Suprapubic skin (tissue), 4 donors: ENCODE data around the gene NET1. TPM values are rescaled to one million over a fixed set of nuclear protein-coding genes. Genes with fewer than 3 reads are reported as not detected.

Experiments used
- DNase-seq, 2 donors: peaks; one replicate each; pipeline ENCODE4 v3.0.0-alpha.2; 2019; ENCODE audit warnings: low spot score in 2 of 2
- H3K27ac ChIP-seq: fragments of 200-600 bp; sonication (generic); one replicate; pipeline ENCODE4 v1.5.1; 2019
- H3K27me3 ChIP-seq: fragments of 200-600 bp; sonication (generic); one replicate; pipeline ENCODE4 v1.5.1; 2019
- H3K36me3 ChIP-seq: fragments of 200-600 bp; sonication (generic); one replicate; pipeline ENCODE4 v1.5.1; 2019
- H3K4me1 ChIP-seq: fragments of 200-600 bp; sonication (generic); one replicate; pipeline ENCODE4 v1.5.1; 2019
- H3K4me3 ChIP-seq: fragments of 200-600 bp; sonication (generic); one replicate; pipeline ENCODE4 v1.5.1; 2019; ENCODE audit warnings: mild to moderate bottlenecking
- H3K9me3 ChIP-seq: fragments of 200-600 bp; sonication (generic); one replicate; pipeline ENCODE4 v1.5.1; 2019
- CTCF ChIP-seq, 2 donors: fragments of 200-600 bp in 1 of 2; fragments of 450-650 bp in 1 of 2; sonication (generic) in 1 of 2; IDR thresholded peaks; one replicate each; pipeline ENCODE4 v1.5.1; 2016 to 2019; ENCODE audit warnings: antibody characterized with exemption in 2 of 2, mild to moderate bottlenecking in 1 of 2, moderate library complexity in 1 of 2
- EP300 ChIP-seq: sonication (generic); formaldehyde crosslinking; IDR thresholded peaks from one replicate; pipeline ENCODE4 v1.6.1; 2017; ENCODE audit warnings: antibody characterized with exemption
- POLR2A ChIP-seq, 2 donors: fragments of 450-650 bp; IDR thresholded peaks; one replicate each; pipeline ENCODE4 v1.6.1; 2017; ENCODE audit warnings: antibody characterized with exemption in 2 of 2, mild to moderate bottlenecking in 2 of 2, moderate library complexity in 2 of 2
- POLR2AphosphoS5 ChIP-seq, 3 donors: sonication (generic); formaldehyde crosslinking; IDR thresholded peaks; one replicate each; pipeline ENCODE4 v1.6.1; 2017; ENCODE audit warnings: antibody characterized with exemption in 3 of 3
- WGBS: methylation state at CpG from one replicate; pipeline ENCODE4 v1.1.5; 2018; 5-methylcytosine and 5-hydroxymethylcytosine counted together
- total RNA-seq, 4 donors: library from RNA; depleted of rRNA; stranded (reverse); fragments of >200 nt; gene quantifications; one replicate each; pipeline ENCODE4 v1.1.0, GENCODE V29; 2016

NET1 gene
- total RNA-seq, 4 donors from 2014 or later = 69.9 to 92.8 (median 76.2) TPM

GRCh38 chr10:5465976-5466450, 53.7 kb downstream of the NET1 start:
- 37% methylated on average over 12 of the region's 12 CpGs for WGBS
- H3K4me1 ChIP-seq = peaks cover 46% of the 10 kb centered on the region
- no peaks in the 10 kb centered on the region for H3K9me3 ChIP-seq
- no peak for DNase-seq
- H3K4me3 ChIP-seq = no peak overlapping the region
- H3K36me3 ChIP-seq = no peaks in the 10 kb centered on the region
- H3K27ac ChIP-seq = peak overlapping the region; percentile 86
- TF ChIP-seq POLR2A (IDR thresholded peaks at IDR 0.05) (no peak), POLR2AphosphoS5 (IDR thresholded peaks at IDR 0.05) (peak in 1 of 3 donors; percentile 15), CTCF (IDR thresholded peaks at IDR 0.05) (no peak), EP300 (no peak)
- H3K27me3 ChIP-seq = no peaks in the 10 kb centered on the region

- Histone ChIP-seq H3K36me3 (no peaks in the 10 kb centered on the region), H3K9me3 (no peaks in the 10 kb centered on the region), H3K27ac (peak overlapping the region; percentile 86), H3K4me1 (peaks cover 46% of the 10 kb centered on the region), H3K4me3 (no peak overlapping the region), H3K27me3 (no peaks in the 10 kb centered on the region)
- no peak for TF ChIP-seq EP300
- WGBS = 64% methylated on average over 16 of the region's 18 CpGs
- peak in 1 of 2 donors; percentile 79 for DNase-seq
These were observed 54.3 kb downstream of the NET1 start for GRCh38 chr10:5466451-5467206.

GRCh38 chr10:5467207-5467535, 54.8 kb downstream of the NET1 start:
- 55% methylated on average over 8 of the region's 8 CpGs for WGBS
- peaks cover 42% of the 10 kb centered on the region for H3K4me1 ChIP-seq
- no peak for DNase-seq
- TF ChIP-seq CTCF (IDR thresholded peaks at IDR 0.05) (peak in 1 of 2 donors; percentile 1), EP300 (no peak), POLR2AphosphoS5 (IDR thresholded peaks at IDR 0.05) (no peak)
- H3K27me3 ChIP-seq = no peaks in the 10 kb centered on the region
- no peaks in the 10 kb centered on the region for H3K9me3 ChIP-seq
- H3K4me3 ChIP-seq = no peak overlapping the region
- H3K36me3 ChIP-seq = no peaks in the 10 kb centered on the region
- H3K27ac ChIP-seq = peak overlapping the region; percentile 86

- H3K27ac ChIP-seq = peak overlapping the region; percentile 86
- H3K9me3 ChIP-seq = no peaks in the 10 kb centered on the region
- no peak overlapping the region for H3K4me3 ChIP-seq
- 74% methylated on average over 4 of the region's 6 CpGs for WGBS
- no peaks in the 10 kb centered on the region for H3K36me3 ChIP-seq
- TF ChIP-seq EP300 (no peak), POLR2A (IDR thresholded peaks at IDR 0.05) (no peak), CTCF (IDR thresholded peaks at IDR 0.05) (no peak), POLR2AphosphoS5 (IDR thresholded peaks at IDR 0.05) (no peak)
- H3K27me3 ChIP-seq = no peaks in the 10 kb centered on the region
- no peak for DNase-seq
- peaks cover 40% of the 10 kb centered on the region for H3K4me1 ChIP-seq
These were observed 55.4 kb downstream of the NET1 start for GRCh38 chr10:5467634-5468255.

- Histone ChIP-seq H3K4me3 (no peak overlapping the region), H3K27me3 (no peaks in the 10 kb centered on the region), H3K36me3 (no peaks in the 10 kb centered on the region), H3K9me3 (no peaks in the 10 kb centered on the region), H3K27ac (peak overlapping the region; percentile 86), H3K4me1 (peaks cover 40% of the 10 kb centered on the region)
- 83% methylated on average over 7 of the region's 8 CpGs for WGBS
- TF ChIP-seq POLR2AphosphoS5 (IDR thresholded peaks at IDR 0.05) (no peak), CTCF (IDR thresholded peaks at IDR 0.05) (no peak), POLR2A (IDR thresholded peaks at IDR 0.05) (no peak), EP300 (no peak)
- DNase-seq = no peak
These were observed 56.1 kb downstream of the NET1 start for GRCh38 chr10:5468262-5469106.
